Activated T-helper 2 cell treated with anti-CD3 and anti-CD28 coated beads, Interferon-gamma antibody, Interleukin-2, Interleukin-4, amounts not matched to agents 10 μg/mL and 5 μg/mL and 100 μg/mL, durations not matched to agents 14 hours and 24 hours and 36 hours (primary cell): ENCODE data around the gene SH2B2. TPM values are rescaled to one million over a fixed set of nuclear protein-coding genes. Genes with fewer than 3 reads are reported as not detected.
"Not testable (repeated sequence)": the region's sequence is repeated elsewhere in the genome, so short reads cannot be mapped to it uniquely, and the experiment has no call there.

Experiments used
- DNase-seq: peaks from one replicate; pipeline ENCODE4 v3.0.0; 2021; ENCODE audit warnings: low spot score
- H3K27ac Mint-ChIP-seq: one replicate; pipeline ENCODE4 v1.8.0; 2021; ENCODE audit warnings: mixed read lengths
- H3K27me3 Mint-ChIP-seq: one replicate; pipeline ENCODE4 v1.8.0; 2021; ENCODE audit warnings: low read depth, mixed read lengths
- H3K36me3 Mint-ChIP-seq: one replicate; pipeline ENCODE4 v1.8.0; 2021; ENCODE audit warnings: low read depth, mixed read lengths
- H3K4me1 Mint-ChIP-seq: one replicate; pipeline ENCODE4 v1.8.0; 2021; ENCODE audit warnings: low read depth, mixed read lengths
- H3K4me3 Mint-ChIP-seq: one replicate; pipeline ENCODE4 v1.8.0; 2021; ENCODE audit warnings: low read depth, mild to moderate bottlenecking, moderate library complexity, mixed read lengths
- H3K9me3 Mint-ChIP-seq: one replicate; pipeline ENCODE4 v1.8.0; 2021; ENCODE audit warnings: mixed read lengths
- intact Hi-C: fragments of 100-400 bp; cut with micrococcal nuclease; formaldehyde crosslinking; loops from one replicate; pipeline ENCODE4 v1.15.1; 2023
- total RNA-seq: library from RNA; stranded (reverse); gene quantifications from 2 replicates; pipeline ENCODE4 v1.2.3, GENCODE V29; 2022

Gene SH2B2
- total RNA-seq, 1 donor from 2014 or later = 1.8 TPM

GRCh38 chr7:102312317-102312716 is 25.6 kb downstream of the SH2B2 start:
- Mint-ChIP-seq H3K4me3 (no peak overlapping the region), H3K4me1 (peaks cover 3% of the 10 kb centered on the region), H3K27me3 (no peaks in the 10 kb centered on the region), H3K9me3 (no peaks in the 10 kb centered on the region), H3K27ac (no peak overlapping the region), H3K36me3 (no peaks in the 10 kb centered on the region)
- no peak for DNase-seq
- intact Hi-C loops = no loop called here

GRCh38 chr7:102313997-102314780 is 27.5 kb downstream of the SH2B2 start:
- Mint-ChIP-seq H3K27ac (no peak overlapping the region), H3K36me3 (no peaks in the 10 kb centered on the region), H3K9me3 (no peaks in the 10 kb centered on the region), H3K4me3 (no peak overlapping the region), H3K4me1 (no peaks in the 10 kb centered on the region), H3K27me3 (no peaks in the 10 kb centered on the region)
- intact Hi-C loops = no loop called here
- DNase-seq = no peak

- intact Hi-C loops = no loop called here
- H3K27me3 Mint-ChIP-seq = peaks cover 1% of the 10 kb centered on the region
Measured at GRCh38 chr7:102317231-102318059, 30.8 kb downstream of the SH2B2 start.

GRCh38 chr7:102318482-102318971 is 31.9 kb downstream of the SH2B2 start:
- H3K27ac Mint-ChIP-seq = no peak overlapping the region
- intact Hi-C loops = no loop called here

More at GRCh38 chr7:102317231-102318059, 30.8 kb downstream of the SH2B2 start:
- no peaks in the 10 kb centered on the region for H3K4me1 Mint-ChIP-seq
- H3K9me3 Mint-ChIP-seq = no peaks in the 10 kb centered on the region
- H3K27ac Mint-ChIP-seq = no peak overlapping the region
- H3K4me3 Mint-ChIP-seq = no peak overlapping the region
- DNase-seq = no peak
- no peaks in the 10 kb centered on the region for H3K36me3 Mint-ChIP-seq

GRCh38 chr7:102319671-102320070 is 33.0 kb downstream of the SH2B2 start:
- intact Hi-C loops = no loop called here

More at GRCh38 chr7:102318482-102318971, 31.9 kb downstream of the SH2B2 start:
- no peak overlapping the region for H3K4me3 Mint-ChIP-seq
- peaks cover 4% of the 10 kb centered on the region for H3K27me3 Mint-ChIP-seq
- H3K4me1 Mint-ChIP-seq = no peaks in the 10 kb centered on the region
- DNase-seq = no peak
- H3K36me3 Mint-ChIP-seq = no peaks in the 10 kb centered on the region
- H3K9me3 Mint-ChIP-seq = no peaks in the 10 kb centered on the region

GRCh38 chr7:102320181-102320580 is 33.5 kb downstream of the SH2B2 start:
- H3K4me1 Mint-ChIP-seq = no peaks in the 10 kb centered on the region
- no peak overlapping the region for H3K4me3 Mint-ChIP-seq
- no peaks in the 10 kb centered on the region for H3K9me3 Mint-ChIP-seq
- intact Hi-C loops = no loop called here
- no peak overlapping the region for H3K27ac Mint-ChIP-seq
- H3K27me3 Mint-ChIP-seq = peaks cover 4% of the 10 kb centered on the region
- DNase-seq = no peak
- no peaks in the 10 kb centered on the region for H3K36me3 Mint-ChIP-seq

More at GRCh38 chr7:102319671-102320070, 33.0 kb downstream of the SH2B2 start:
- peaks cover 4% of the 10 kb centered on the region for H3K27me3 Mint-ChIP-seq
- H3K4me3 Mint-ChIP-seq = no peak overlapping the region
- no peak for DNase-seq
- no peaks in the 10 kb centered on the region for H3K9me3 Mint-ChIP-seq
- no peak overlapping the region for H3K27ac Mint-ChIP-seq
- no peaks in the 10 kb centered on the region for H3K4me1 Mint-ChIP-seq
- H3K36me3 Mint-ChIP-seq = no peaks in the 10 kb centered on the region

- Mint-ChIP-seq H3K27me3 (peaks cover 4% of the 10 kb centered on the region), H3K4me3 (no peak overlapping the region), H3K36me3 (no peaks in the 10 kb centered on the region), H3K27ac (no peak overlapping the region), H3K9me3 (no peaks in the 10 kb centered on the region), H3K4me1 (no peaks in the 10 kb centered on the region)
- intact Hi-C loops = no loop called here
- no peak for DNase-seq
Measured at GRCh38 chr7:102320601-102321350, 34.1 kb downstream of the SH2B2 start.

GRCh38 chr7:102321351-102322201 is 34.9 kb downstream of the SH2B2 start:
- DNase-seq = no peak
- Mint-ChIP-seq H3K4me3 (no peak overlapping the region), H3K27ac (no peak overlapping the region), H3K4me1 (no peaks in the 10 kb centered on the region), H3K9me3 (no peaks in the 10 kb centered on the region), H3K27me3 (peaks cover 4% of the 10 kb centered on the region), H3K36me3 (no peaks in the 10 kb centered on the region)
- intact Hi-C loops = no loop called here

- Mint-ChIP-seq H3K4me3 (no peak overlapping the region), H3K9me3 (no peaks in the 10 kb centered on the region), H3K4me1 (no peaks in the 10 kb centered on the region), H3K27me3 (peaks cover 4% of the 10 kb centered on the region), H3K36me3 (no peaks in the 10 kb centered on the region), H3K27ac (no peak overlapping the region)
- no peak for DNase-seq
- intact Hi-C loops = no loop called here
Measured at GRCh38 chr7:102322202-102322715, 35.6 kb downstream of the SH2B2 start.

- Mint-ChIP-seq H3K27me3 (peaks cover 10% of the 10 kb centered on the region), H3K4me3 (no peak overlapping the region), H3K27ac (no peak overlapping the region), H3K9me3 (no peaks in the 10 kb centered on the region), H3K36me3 (no peaks in the 10 kb centered on the region), H3K4me1 (no peaks in the 10 kb centered on the region)
- intact Hi-C loops = no loop called here
- DNase-seq = no peak
Measured at GRCh38 chr7:102323914-102324195, 37.2 kb downstream of the SH2B2 start.

GRCh38 chr7:102325106-102325505 is 38.4 kb downstream of the SH2B2 start:
- H3K4me1 Mint-ChIP-seq, intact Hi-C loops, H3K36me3 Mint-ChIP-seq, H3K9me3 Mint-ChIP-seq, H3K27ac Mint-ChIP-seq, DNase-seq, H3K4me3 Mint-ChIP-seq: not testable (repeated sequence)
- H3K27me3 Mint-ChIP-seq = peaks cover 10% of the 10 kb centered on the region
